ENCODE results near the gene MAPK7. TPM values are rescaled to one million over a fixed set of nuclear protein-coding genes. Genes with fewer than 3 reads are reported as not detected.

The MAPK7 gene
- total and polyA plus RNA-seq, 2 of the 4 experiments (the other 2 are of a cell fraction), result 9.7 to 25.4 TPM

GRCh38 chr17:19345486-19346350 lies 32.6 kb upstream of the MAPK7 start (continued):
- TF ChIP-seq POLR2A (IDR thresholded peaks at IDR 0.05; ENCODE audit: low read depth, low read length), result no peak
- TF ChIP-seq MXI1 (IDR thresholded peaks at IDR 0.05; ENCODE audit: borderline replicate concordance, low read depth, low read length), result no peak

GRCh38 chr17:19346351-19347255 lies 31.7 kb upstream of the MAPK7 start:
- peak overlapping the region; percentile 2 to 65; a peak in 3 of 4 replicates for H4K8ac ChIP-seq (ENCODE audit: low read depth in 2 of 2, low read length in 2 of 2)
- H3K27me3 ChIP-seq (ENCODE audit: control insufficient read depth, insufficient read depth, low read length), result no peaks in the 10 kb centered on the region
- 43% methylated on average over 7 of the region's 19 CpGs; no CpG with 5 or more reads in 1 of the 2 experiments for WGBS, 2 experiments (ENCODE audit: extremely low coverage in 2 of 2, insufficient read length in 1 of 2)
- POLR2A ChIA-PET (ENCODE audit: unreplicated experiment), result no interaction called here
- DNase-seq (peak; percentile 91), ATAC-seq (ENCODE audit: low read depth) (peak; percentile 83)
- CTCF ChIA-PET, result interaction anchor here (0.6 to 0.8 kb wide), 3 partner anchors 10 to 290 kb away, joined by 3 to 4 read pairs (median 3); no protein-coding TSS in a partner anchor
- H3K4ac ChIP-seq (ENCODE audit: low read depth, low read length), result peak overlapping the region; percentile 87
- no peaks in the 10 kb centered on the region for H3K9me3 ChIP-seq (ENCODE audit: control insufficient read depth, insufficient read depth, low read length)
- peak overlapping the region; percentile 11; the same call in 1 of the 2 replicates for H2BK20ac ChIP-seq (ENCODE audit: low read depth, low read length)
- H4K20me1 ChIP-seq (ENCODE audit: insufficient read depth, low read length), result peaks cover 8% of the 10 kb centered on the region
- peaks cover 22% of the 10 kb centered on the region for H3K9me1 ChIP-seq (ENCODE audit: insufficient read depth, low read length)
- H2AFZ ChIP-seq (replicated peaks; ENCODE audit: low read length, poor library complexity), result peak overlapping the region; percentile 77
- peak overlapping the region; percentile 17; the same call in 1 of the 3 replicates for H2BK15ac ChIP-seq (ENCODE audit: low read depth, low read length)
- peak overlapping the region; percentile 44 for H3K27ac ChIP-seq (ENCODE audit: insufficient read depth, low read length)
- no peak overlapping the region for H3K4me2 ChIP-seq (ENCODE audit: low read depth, low read length)
- peak overlapping the region; percentile 5 for H3K9ac ChIP-seq (ENCODE audit: low read depth, low read length)
- peaks cover 0 to 4% of the 10 kb centered on the region in 2 experiments; a peak in 1 of 4 replicates for H3K79me1 ChIP-seq (ENCODE audit: low read depth in 1 of 2, low read length in 2 of 2)
- dilution Hi-C loops (cut with HindIII; ENCODE audit: low sequenced_read_pairs, unreplicated experiment) (no loop called here), in situ Hi-C loops (cut with MboI; ENCODE audit: low sequenced_read_pairs) (no loop called here), intact Hi-C loops (cut with micrococcal nuclease) (no loop called here)
- peak overlapping the region; percentile 79 for H3K23ac ChIP-seq (ENCODE audit: low read depth, low read length)
- H2AK5ac ChIP-seq (ENCODE audit: low read depth, low read length), result peak overlapping the region; percentile 97
- no TSS peak for BruUV-seq (replicated peaks)
- H2AK9ac ChIP-seq (replicated peaks; ENCODE audit: low read depth, low read length, poor library complexity), result peak overlapping the region; percentile 70
- no peaks in the 10 kb centered on the region for H3K36me3 ChIP-seq (ENCODE audit: control insufficient read depth, insufficient read depth, low read length)
- H4K91ac ChIP-seq (ENCODE audit: insufficient read depth, low read depth, low read length), result peak overlapping the region; percentile 86
- H3K14ac ChIP-seq (replicated peaks; ENCODE audit: low read depth, low read length), result peak overlapping the region; percentile 77
- H3K56ac ChIP-seq (ENCODE audit: extremely low read depth, insufficient read depth, low read length), result no peak overlapping the region
- H3K4me1 ChIP-seq (ENCODE audit: control insufficient read depth, insufficient read depth, low read length), result peaks cover 24% of the 10 kb centered on the region
- peak overlapping the region; percentile 59 for H2BK5ac ChIP-seq (ENCODE audit: low read depth, low read length, poor library complexity, severe bottlenecking)
- H3K4me3 ChIP-seq (ENCODE audit: insufficient read depth, low read depth, low read length), result no peak overlapping the region
- H4K5ac ChIP-seq (ENCODE audit: low read depth, low read length), result peak overlapping the region; percentile 8
- peak overlapping the region; percentile 6; the same call in 1 of the 2 replicates for H3K18ac ChIP-seq (ENCODE audit: low read depth, low read length)
- peak overlapping the region; percentile 80 for H2BK120ac ChIP-seq (ENCODE audit: low read depth, low read length)
- no peak for TF ChIP-seq MAZ (IDR thresholded peaks at IDR 0.05; ENCODE audit: borderline replicate concordance, low read depth, low read length)
- TF ChIP-seq ELK1 (IDR thresholded peaks at IDR 0.05; ENCODE audit: borderline replicate concordance, low read depth, low read length), result no peak
- TF ChIP-seq CEBPB (IDR thresholded peaks at IDR 0.05; ENCODE audit: low read depth, low read length), result no peak
- peak; percentile 21; the same call in 1 of the 2 replicates for TF ChIP-seq MXI1 (IDR thresholded peaks at IDR 0.05; ENCODE audit: borderline replicate concordance, low read depth, low read length)
- TF ChIP-seq USF2 (IDR thresholded peaks at IDR 0.05; ENCODE audit: low read depth, low read length), result no peak
- peak; percentile 79 for TF ChIP-seq NFE2L2 (IDR thresholded peaks at IDR 0.05; ENCODE audit: low read depth, low read length)
- TF ChIP-seq RAD21 (IDR thresholded peaks at IDR 0.05; ENCODE audit: low read length), result no peak
- peak; percentile 35; the same call in 1 of the 2 replicates for TF ChIP-seq MAFK (IDR thresholded peaks at IDR 0.05; ENCODE audit: low read depth, low read length)
- 0 out of 2 replicates have a peak, but pooled peaks have one; percentile 29 for TF ChIP-seq FOS (IDR thresholded peaks at IDR 0.05; ENCODE audit: low read depth, low read length)
- no peak for TF ChIP-seq CHD1 (IDR thresholded peaks at IDR 0.05; ENCODE audit: low read depth, low read length)

Measured in IMR-90 (cell line).